ENCODE results near the gene THBD. TPM values are rescaled to one million over a fixed set of nuclear protein-coding genes. Genes with fewer than 3 reads are reported as not detected.

THBD gene
- total and polyA plus RNA-seq, 2 of the 4 experiments (the other 2 are of a cell fraction), result 0.07 TPM; not detected in 1

- Histone ChIP-seq H3K18ac (ENCODE audit: low read depth, low read length) (no peak within 1 kb of the TSS), H3K14ac (replicated peaks; ENCODE audit: low read depth, low read length) (no peak within 1 kb of the TSS), H2AFZ (replicated peaks; ENCODE audit: low read length, poor library complexity) (peak within 1 kb of the TSS; percentile 21), H2AK9ac (replicated peaks; ENCODE audit: low read depth, low read length, poor library complexity) (no peak within 1 kb of the TSS), H4K20me1 (ENCODE audit: insufficient read depth, low read length) (no peaks in the 10 kb centered on the region), H3K4ac (ENCODE audit: low read depth, low read length) (no peak within 1 kb of the TSS), H3K23ac (ENCODE audit: low read depth, low read length) (no peak within 1 kb of the TSS), H3K56ac (ENCODE audit: extremely low read depth, insufficient read depth, low read length) (no peak within 1 kb of the TSS), H3K4me2 (ENCODE audit: low read depth, low read length) (no peak within 1 kb of the TSS), H3K79me1 (ENCODE audit: low read depth in 1 of 2, low read length in 2 of 2) (no peaks in the 10 kb centered on the region), H3K9ac (ENCODE audit: low read depth, low read length) (no peak within 1 kb of the TSS), H2BK120ac (ENCODE audit: low read depth, low read length) (no peak within 1 kb of the TSS), H3K4me3 (ENCODE audit: insufficient read depth, low read depth, low read length) (no peak within 1 kb of the TSS), H4K91ac (ENCODE audit: insufficient read depth, low read depth, low read length) (no peak within 1 kb of the TSS), H3K27ac (ENCODE audit: insufficient read depth, low read length) (no peak within 1 kb of the TSS), H3K9me1 (ENCODE audit: insufficient read depth, low read length) (no peaks in the 10 kb centered on the region), H2BK20ac (ENCODE audit: low read depth, low read length) (no peak within 1 kb of the TSS), H4K5ac (ENCODE audit: low read depth, low read length) (no peak within 1 kb of the TSS), H4K8ac (ENCODE audit: low read depth in 2 of 2, low read length in 2 of 2) (no peak within 1 kb of the TSS), H2BK5ac (ENCODE audit: low read depth, low read length, poor library complexity, severe bottlenecking) (no peak within 1 kb of the TSS), H3K4me1 (ENCODE audit: control insufficient read depth, insufficient read depth, low read length) (no peaks in the 10 kb centered on the region; the same call in 1 of the 2 replicates), H2AK5ac (ENCODE audit: low read depth, low read length) (no peak within 1 kb of the TSS), H3K36me3 (ENCODE audit: control insufficient read depth, insufficient read depth, low read length) (no peaks in the 10 kb centered on the region), H3K27me3 (ENCODE audit: control insufficient read depth, insufficient read depth, low read length) (peaks cover 29% of the 10 kb centered on the region), H3K9me3 (ENCODE audit: control insufficient read depth, insufficient read depth, low read length) (no peaks in the 10 kb centered on the region), H2BK15ac (ENCODE audit: low read depth, low read length) (no peak within 1 kb of the TSS)
- intact Hi-C loops (cut with micrococcal nuclease), result no loop called here
- ATAC-seq (ENCODE audit: low read depth) (no peak), DNase-seq (no peak)
- no peak for TF ChIP-seq BHLHE40 (IDR thresholded peaks at IDR 0.05; ENCODE audit: low read depth, low read length)
- TF ChIP-seq, protein P1, sequence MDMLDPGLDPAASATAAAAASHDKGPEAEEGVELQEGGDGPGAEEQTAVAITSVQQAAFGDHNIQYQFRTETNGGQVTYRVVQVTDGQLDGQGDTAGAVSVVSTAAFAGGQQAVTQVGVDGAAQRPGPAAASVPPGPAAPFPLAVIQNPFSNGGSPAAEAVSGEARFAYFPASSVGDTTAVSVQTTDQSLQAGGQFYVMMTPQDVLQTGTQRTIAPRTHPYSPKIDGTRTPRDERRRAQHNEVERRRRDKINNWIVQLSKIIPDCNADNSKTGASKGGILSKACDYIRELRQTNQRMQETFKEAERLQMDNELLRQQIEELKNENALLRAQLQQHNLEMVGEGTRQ (IDR thresholded peaks at IDR 0.05; ENCODE audit: low read depth, low read length), result no peak
- no peak for TF ChIP-seq RFX5 (IDR thresholded peaks at IDR 0.05; ENCODE audit: low read depth, low read length)
- TF ChIP-seq MAZ (IDR thresholded peaks at IDR 0.05; ENCODE audit: borderline replicate concordance, low read depth, low read length), result no peak
- TF ChIP-seq CHD1 (IDR thresholded peaks at IDR 0.05; ENCODE audit: low read depth, low read length), result no peak
- TF ChIP-seq ELK1 (IDR thresholded peaks at IDR 0.05; ENCODE audit: borderline replicate concordance, low read depth, low read length), result no peak
- TF ChIP-seq RCOR1 (IDR thresholded peaks at IDR 0.05; ENCODE audit: insufficient replicate concordance, low read length), result no peak
- TF ChIP-seq, protein P2, sequence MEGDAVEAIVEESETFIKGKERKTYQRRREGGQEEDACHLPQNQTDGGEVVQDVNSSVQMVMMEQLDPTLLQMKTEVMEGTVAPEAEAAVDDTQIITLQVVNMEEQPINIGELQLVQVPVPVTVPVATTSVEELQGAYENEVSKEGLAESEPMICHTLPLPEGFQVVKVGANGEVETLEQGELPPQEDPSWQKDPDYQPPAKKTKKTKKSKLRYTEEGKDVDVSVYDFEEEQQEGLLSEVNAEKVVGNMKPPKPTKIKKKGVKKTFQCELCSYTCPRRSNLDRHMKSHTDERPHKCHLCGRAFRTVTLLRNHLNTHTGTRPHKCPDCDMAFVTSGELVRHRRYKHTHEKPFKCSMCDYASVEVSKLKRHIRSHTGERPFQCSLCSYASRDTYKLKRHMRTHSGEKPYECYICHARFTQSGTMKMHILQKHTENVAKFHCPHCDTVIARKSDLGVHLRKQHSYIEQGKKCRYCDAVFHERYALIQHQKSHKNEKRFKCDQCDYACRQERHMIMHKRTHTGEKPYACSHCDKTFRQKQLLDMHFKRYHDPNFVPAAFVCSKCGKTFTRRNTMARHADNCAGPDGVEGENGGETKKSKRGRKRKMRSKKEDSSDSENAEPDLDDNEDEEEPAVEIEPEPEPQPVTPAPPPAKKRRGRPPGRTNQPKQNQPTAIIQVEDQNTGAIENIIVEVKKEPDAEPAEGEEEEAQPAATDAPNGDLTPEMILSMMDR (conservative IDR thresholded peaks at IDR 0.05; ENCODE audit: low read depth, low read length), result no peak
- no peak for TF ChIP-seq MAFK (IDR thresholded peaks at IDR 0.05; ENCODE audit: low read depth, low read length)
- no peak for TF ChIP-seq RAD21 (IDR thresholded peaks at IDR 0.05; ENCODE audit: low read length)
- TF ChIP-seq CEBPB (IDR thresholded peaks at IDR 0.05; ENCODE audit: low read depth, low read length), result no peak
- no peak for TF ChIP-seq POLR2A (IDR thresholded peaks at IDR 0.05; ENCODE audit: low read depth, low read length)
- 28% methylated on average over 29 of the region's 83 CpGs; no CpG with 5 or more reads in 1 of the 2 experiments for WGBS, 2 experiments (ENCODE audit: extremely low coverage in 2 of 2, insufficient read length in 1 of 2)
- CTCF ChIA-PET, result no interaction called here
- dilution Hi-C loops (cut with HindIII; ENCODE audit: low sequenced_read_pairs, unreplicated experiment), result no loop called here
- BruUV-seq (replicated peaks), result no TSS peak
- POLR2A ChIA-PET (ENCODE audit: unreplicated experiment), result no interaction called here
- in situ Hi-C loops (cut with MboI; ENCODE audit: low sequenced_read_pairs), result no loop called here
Measured at GRCh38 chr20:23034721-23035671, 14.5 kb downstream of the THBD start, which contains the start of gene SSTR4. Gene SSTR4, plus strand, starts transcription at chr20:23035312. Its CDS starts 172 bp downstream, at chr20:23035484.
